Measurements from ENCODE around the gene MCM3.

DNA sequence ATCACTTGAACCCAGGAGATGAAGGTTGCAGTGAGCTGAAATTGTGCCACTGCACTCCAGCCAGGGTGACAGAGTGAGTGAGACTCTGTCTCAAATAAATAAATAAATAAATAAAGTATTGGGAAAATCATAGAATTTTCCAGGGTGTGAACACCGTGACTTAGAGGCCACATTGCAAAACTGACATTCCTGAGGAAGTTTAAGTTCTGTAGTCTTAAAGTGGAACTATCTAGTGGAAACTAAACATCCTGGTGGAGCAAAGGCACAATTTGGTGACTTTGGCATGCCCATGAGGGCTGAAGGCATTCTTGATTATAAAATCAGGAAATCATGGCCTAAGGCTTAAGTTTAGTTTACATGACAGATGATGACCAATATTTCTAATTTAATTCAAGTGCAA is 32.7 kb upstream of the MCM3 start:
- no peak for TF ChIP-seq CTCF (IDR thresholded peaks at IDR 0.05)
- TF ChIP-seq POLR2A (IDR thresholded peaks at IDR 0.05) = no peak
